Karpas-422 (cell line): Measurements from ENCODE around the gene FBXL16. TPM values are rescaled to one million over a fixed set of nuclear protein-coding genes. Genes with fewer than 3 reads are reported as not detected.

ENCODE experiments used
- total RNA-seq: library from RNA; depleted of rRNA; stranded (reverse); fragments of >200 nt; shearing (Covaris generic); gene quantifications from 2 replicates; pipeline ENCODE4 v1.2.3, GENCODE V29; 2014; ENCODE audit warnings: low replicate concordance; rRNA removed

The FBXL16 gene
- total RNA-seq, 1 experiment from 2014 or later = 0.48 TPM

Other genes with a start within 250 kb of the FBXL16 start
- gene CAPN15, start 178.1 kb downstream of the FBXL16 start, total RNA-seq = 26.7 and 51.3 TPM in 2 replicates
- not detected in 2 replicates for gene PRR35, start 145.4 kb downstream of the FBXL16 start, total RNA-seq
- 3.7 and 5.9 TPM in 2 replicates for gene NHLRC4, start 138.8 kb downstream of the FBXL16 start, total RNA-seq
- 35.7 and 64.3 TPM in 2 replicates for gene PIGQ, start 135.8 kb downstream of the FBXL16 start, total RNA-seq
- 5.9 and 11.3 TPM in 2 replicates for gene RAB40C, start 115.7 kb downstream of the FBXL16 start, total RNA-seq
- gene WFIKKN1, start 74.8 kb downstream of the FBXL16 start, total RNA-seq = 0.22 TPM in 1 of 2 replicates, not detected in the other
- 149 and 293 TPM in 2 replicates for gene METTL26, start 69.5 kb downstream of the FBXL16 start, total RNA-seq
- gene MCRIP2, start 64.0 kb downstream of the FBXL16 start, total RNA-seq = 41.7 and 137 TPM in 2 replicates
- 37.2 and 55.2 TPM in 2 replicates for gene WDR90, start 56.4 kb downstream of the FBXL16 start, total RNA-seq
- 73.8 and 114 TPM in 2 replicates for gene RHOT2, start 37.7 kb downstream of the FBXL16 start, total RNA-seq
- 3.6 and 15.2 TPM in 2 replicates for gene RHBDL1, start 30.1 kb downstream of the FBXL16 start, total RNA-seq
- gene STUB1, start 25.4 kb downstream of the FBXL16 start, total RNA-seq = 142 and 145 TPM in 2 replicates
- gene JMJD8, start 21.5 kb downstream of the FBXL16 start, total RNA-seq = 27.6 and 28.1 TPM in 2 replicates
- gene WDR24, start 15.4 kb downstream of the FBXL16 start, total RNA-seq = 4.5 and 8.2 TPM in 2 replicates
- gene METRN, start 9.3 kb upstream of the FBXL16 start, total RNA-seq = 25.2 and 132 TPM in 2 replicates
- gene ANTKMT, start 15.3 kb upstream of the FBXL16 start, total RNA-seq = 19.8 and 53.3 TPM in 2 replicates
- 29.4 and 110 TPM in 2 replicates for gene CCDC78, start 20.6 kb upstream of the FBXL16 start, total RNA-seq
- gene HAGHL, start 21.3 kb upstream of the FBXL16 start, total RNA-seq = 57.4 and 159 TPM in 2 replicates
- gene CIAO3, start 35.2 kb upstream of the FBXL16 start, total RNA-seq = 32.1 and 77.4 TPM in 2 replicates
- 0.47 TPM in 1 of 2 replicates, not detected in the other for gene MSLN, start 54.9 kb upstream of the FBXL16 start, total RNA-seq
- gene RPUSD1, start 82.6 kb upstream of the FBXL16 start, total RNA-seq = 26.6 and 61.1 TPM in 2 replicates
- gene CHTF18, start 82.8 kb upstream of the FBXL16 start, total RNA-seq = 7.9 and 35.2 TPM in 2 replicates
- not detected in 2 replicates for gene GNG13, start 94.9 kb upstream of the FBXL16 start, total RNA-seq